Activated B cell treated with CpG ODN at 0.5 μM for 24 hours (primary cell): ENCODE measurements around the gene LMNA. TPM values are rescaled to one million over a fixed set of nuclear protein-coding genes. Genes with fewer than 3 reads are reported as not detected.

Experiments
- ATAC-seq: fragments of 200-7000 bp; cut with Tn5 transposase; one replicate; pipeline ENCODE4 v1.10.0; 2021; ENCODE audit warnings: low read depth, mild to moderate bottlenecking, moderate library complexity
- CTCF ChIA-PET: fragments of 350-600 bp; sonication (Branson Sonifier 250); formaldehyde crosslinking; loops from one replicate; lab custom pipeline; 2021; ENCODE audit warnings: antibody characterized with exemption; lab: Charles Lee
- POLR2A ChIA-PET: fragments of 350-600 bp; sonication (Branson Sonifier 250); formaldehyde crosslinking; loops from one replicate; lab custom pipeline; 2021; ENCODE audit warnings: antibody characterized with exemption; lab: Charles Lee
- DNase-seq: peaks from one replicate; pipeline ENCODE4 v3.0.0; 2022
- H3K27ac Mint-ChIP-seq: one replicate; pipeline ENCODE4 v1.8.0; 2020; ENCODE audit warnings: mixed read lengths
- H3K27me3 Mint-ChIP-seq: one replicate; pipeline ENCODE4 v1.8.0; 2021; ENCODE audit warnings: mixed read lengths
- H3K36me3 Mint-ChIP-seq: one replicate; pipeline ENCODE4 v1.8.0; 2021; ENCODE audit warnings: low read depth, mixed read lengths
- H3K4me1 Mint-ChIP-seq: one replicate; pipeline ENCODE4 v1.8.0; 2021; ENCODE audit warnings: mixed read lengths
- H3K4me3 Mint-ChIP-seq: one replicate; pipeline ENCODE4 v1.8.0; 2020; ENCODE audit warnings: mild to moderate bottlenecking, mixed read lengths
- H3K9me3 Mint-ChIP-seq: one replicate; pipeline ENCODE4 v1.8.0; 2020; ENCODE audit warnings: mixed read lengths
- CTCF ChIP-seq: fragments of 200-600 bp; IDR thresholded peaks from one replicate; pipeline ENCODE4 v1.8.0; 2022; ENCODE audit warnings: antibody characterized with exemption, mild to moderate bottlenecking
- intact Hi-C: fragments of 100-400 bp; cut with micrococcal nuclease; formaldehyde crosslinking; loops from one replicate; pipeline ENCODE4 v1.15.1; 2024
- total RNA-seq: library from RNA; stranded (reverse); gene quantifications from 2 replicates; pipeline ENCODE4 v1.2.3, GENCODE V29; 2022

Gene LMNA
- total RNA-seq, 1 donor from 2014 or later: 47.5 TPM

GRCh38 chr1:156099282-156099681 lies 15.2 kb upstream of the LMNA start:
- Mint-ChIP-seq H3K36me3 (no peaks in the 10 kb centered on the region), H3K27ac (no peak overlapping the region), H3K9me3 (no peaks in the 10 kb centered on the region), H3K4me3 (no peak overlapping the region), H3K4me1 (peaks cover 51% of the 10 kb centered on the region), H3K27me3 (no peaks in the 10 kb centered on the region)
- intact Hi-C loops: loop anchor here (5.0 kb wide), 1 partner anchor 113 kb away; the partner anchor contains the start of gene PMF1
- DNase-seq (no peak), ATAC-seq (no peak)
- no peak for TF ChIP-seq CTCF
- ChIA-PET CTCF (interaction anchor here (1.3 to 13.7 kb wide), 2 partner anchors 23 to 31 kb away, joined by 4 to 422 read pairs; no protein-coding TSS in a partner anchor), POLR2A (interaction anchor here (5.8 to 7.8 kb wide), 2 partner anchors 15 to 29 kb away, joined by 78 to 154 read pairs; partner anchors contain the start of gene LMNA)

- ChIA-PET POLR2A (interaction anchor here (7.8 kb wide), 1 partner anchor 14 kb away, joined by 78 read pairs; the partner anchor contains the start of gene LMNA), CTCF (interaction anchor here (1.0 to 13.7 kb wide), 2 partner anchors 10 to 30 kb away, joined by 3 to 422 read pairs; no protein-coding TSS in a partner anchor)
- Mint-ChIP-seq H3K27me3 (no peaks in the 10 kb centered on the region), H3K27ac (no peak overlapping the region), H3K9me3 (no peaks in the 10 kb centered on the region), H3K4me3 (no peak overlapping the region), H3K4me1 (peaks cover 60% of the 10 kb centered on the region), H3K36me3 (no peaks in the 10 kb centered on the region)
- ATAC-seq: no peak
- no peak for TF ChIP-seq CTCF
- intact Hi-C loops: no loop called here
- no peak for DNase-seq
These were observed 14.1 kb upstream of the LMNA start for GRCh38 chr1:156100205-156100995.

- intact Hi-C loops: no loop called here
- Mint-ChIP-seq H3K36me3 (no peaks in the 10 kb centered on the region), H3K4me3 (no peak overlapping the region), H3K4me1 (peaks cover 61% of the 10 kb centered on the region), H3K27ac (no peak overlapping the region), H3K27me3 (no peaks in the 10 kb centered on the region), H3K9me3 (no peaks in the 10 kb centered on the region)
- DNase-seq (no peak), ATAC-seq (no peak)
- TF ChIP-seq CTCF: no peak
- POLR2A ChIA-PET: interaction anchor here (7.8 kb wide), 1 partner anchor 13 kb away, joined by 78 read pairs; the partner anchor contains the start of gene LMNA
- CTCF ChIA-PET: interaction anchor here (13.7 kb wide), 1 partner anchor 29 kb away, joined by 422 read pairs; no protein-coding TSS in a partner anchor
These were observed 12.6 kb upstream of the LMNA start for GRCh38 chr1:156101880-156102279.

- Mint-ChIP-seq H3K4me1 (peaks cover 60% of the 10 kb centered on the region), H3K27me3 (no peaks in the 10 kb centered on the region), H3K27ac (no peak overlapping the region), H3K4me3 (no peak overlapping the region), H3K9me3 (no peaks in the 10 kb centered on the region), H3K36me3 (no peaks in the 10 kb centered on the region)
- DNase-seq: no peak
- intact Hi-C loops: no loop called here
- no peak for ATAC-seq
- POLR2A ChIA-PET: interaction anchor here (0.6 to 7.8 kb wide), 4 partner anchors 12 to 503 kb away, joined by 3 to 78 read pairs (median 5); partner anchors contain the start of genes LMNA and PMF1
- CTCF ChIA-PET: no interaction called here
- no peak for TF ChIP-seq CTCF
These were observed 11.6 kb upstream of the LMNA start for GRCh38 chr1:156102633-156103511.
